ENCODE data around the gene FCGR3A.

DNA sequence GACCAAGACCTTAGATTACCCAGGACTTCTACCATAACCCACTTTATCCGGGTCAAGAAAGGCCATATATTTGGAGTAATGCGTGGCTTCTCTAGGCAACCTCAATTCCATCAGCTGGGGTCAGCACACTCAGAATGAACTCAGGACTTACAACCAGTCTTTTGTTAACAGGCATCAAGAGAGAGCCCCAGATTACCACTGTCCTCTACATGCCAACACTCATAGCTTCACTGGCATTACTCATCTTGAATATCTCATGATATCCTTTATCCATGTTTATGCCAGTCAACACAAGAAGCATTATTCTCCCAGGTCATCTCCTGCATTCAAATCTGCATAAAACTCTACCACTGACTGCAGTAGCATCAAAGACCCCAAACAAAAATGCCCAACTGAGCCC, 51.0 kb downstream of the FCGR3A start:
- TF ChIP-seq POLR2A (IDR thresholded peaks at IDR 0.05) (no peak), POLR2AphosphoS5 (IDR thresholded peaks at IDR 0.05) (no peak)
- TF ChIP-seq, protein P1, sequence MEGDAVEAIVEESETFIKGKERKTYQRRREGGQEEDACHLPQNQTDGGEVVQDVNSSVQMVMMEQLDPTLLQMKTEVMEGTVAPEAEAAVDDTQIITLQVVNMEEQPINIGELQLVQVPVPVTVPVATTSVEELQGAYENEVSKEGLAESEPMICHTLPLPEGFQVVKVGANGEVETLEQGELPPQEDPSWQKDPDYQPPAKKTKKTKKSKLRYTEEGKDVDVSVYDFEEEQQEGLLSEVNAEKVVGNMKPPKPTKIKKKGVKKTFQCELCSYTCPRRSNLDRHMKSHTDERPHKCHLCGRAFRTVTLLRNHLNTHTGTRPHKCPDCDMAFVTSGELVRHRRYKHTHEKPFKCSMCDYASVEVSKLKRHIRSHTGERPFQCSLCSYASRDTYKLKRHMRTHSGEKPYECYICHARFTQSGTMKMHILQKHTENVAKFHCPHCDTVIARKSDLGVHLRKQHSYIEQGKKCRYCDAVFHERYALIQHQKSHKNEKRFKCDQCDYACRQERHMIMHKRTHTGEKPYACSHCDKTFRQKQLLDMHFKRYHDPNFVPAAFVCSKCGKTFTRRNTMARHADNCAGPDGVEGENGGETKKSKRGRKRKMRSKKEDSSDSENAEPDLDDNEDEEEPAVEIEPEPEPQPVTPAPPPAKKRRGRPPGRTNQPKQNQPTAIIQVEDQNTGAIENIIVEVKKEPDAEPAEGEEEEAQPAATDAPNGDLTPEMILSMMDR (IDR thresholded peaks at IDR 0.05): no peak
